ENCODE results near the gene CHADL. TPM values are rescaled to one million over a fixed set of nuclear protein-coding genes. Genes with fewer than 3 reads are reported as not detected.

The CHADL gene
- total RNA-seq, 2 experiments from 2014 or later, result 0.23 TPM; not detected in 1

DNA sequence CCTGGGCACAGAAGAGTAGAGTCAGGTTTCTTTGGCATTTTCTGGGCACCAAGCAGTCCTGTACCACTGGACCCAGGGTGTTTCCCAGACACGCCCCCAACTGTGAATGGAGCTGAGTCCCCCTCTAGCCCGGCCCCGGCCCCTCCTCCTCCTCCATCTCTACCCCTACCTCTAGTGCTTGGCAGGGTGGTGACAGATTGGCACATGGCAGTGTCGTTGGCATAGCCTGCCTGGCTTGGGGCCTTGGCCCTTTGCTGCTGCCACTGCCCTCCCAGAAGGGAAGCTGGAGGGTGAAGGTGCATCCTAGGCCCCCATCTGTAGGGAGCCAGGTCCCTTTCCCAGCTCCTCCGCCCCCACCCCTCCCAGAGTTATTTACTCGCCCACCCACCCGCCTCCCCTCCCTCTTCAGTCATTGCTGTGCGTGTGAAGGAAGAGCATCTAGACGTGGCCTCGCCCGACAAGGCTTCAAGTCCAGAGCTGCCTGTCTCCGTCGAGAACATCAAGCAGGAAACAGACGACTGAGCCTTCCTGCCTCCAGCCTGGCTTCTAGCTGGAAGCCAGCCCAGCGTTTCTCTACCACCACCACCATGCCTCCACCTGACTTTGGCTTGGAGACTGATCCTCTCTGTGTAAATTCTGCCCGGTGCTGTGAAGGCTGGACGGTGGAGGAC lies 10.9 kb downstream of the CHADL start:
- intact Hi-C loops (cut with micrococcal nuclease), result loop anchor here (10.0 kb wide), 1 partner anchor 305 kb away; no protein-coding TSS in a partner anchor
- H3K4me3 Mint-ChIP-seq, result no peak overlapping the region
- no peaks in the 10 kb centered on the region for H3K9me3 Mint-ChIP-seq
- ATAC-seq (no peak), DNase-seq (no peak)
- POLR2A ChIA-PET, result interaction anchor here (1.2 to 1.5 kb wide), 4 partner anchors 8 to 14 kb away, joined by 3 to 5 read pairs (median 4); no protein-coding TSS in a partner anchor
- no peak overlapping the region for H3K27ac Mint-ChIP-seq
- no peaks in the 10 kb centered on the region for H3K27me3 Mint-ChIP-seq
- TF ChIP-seq, protein P1, sequence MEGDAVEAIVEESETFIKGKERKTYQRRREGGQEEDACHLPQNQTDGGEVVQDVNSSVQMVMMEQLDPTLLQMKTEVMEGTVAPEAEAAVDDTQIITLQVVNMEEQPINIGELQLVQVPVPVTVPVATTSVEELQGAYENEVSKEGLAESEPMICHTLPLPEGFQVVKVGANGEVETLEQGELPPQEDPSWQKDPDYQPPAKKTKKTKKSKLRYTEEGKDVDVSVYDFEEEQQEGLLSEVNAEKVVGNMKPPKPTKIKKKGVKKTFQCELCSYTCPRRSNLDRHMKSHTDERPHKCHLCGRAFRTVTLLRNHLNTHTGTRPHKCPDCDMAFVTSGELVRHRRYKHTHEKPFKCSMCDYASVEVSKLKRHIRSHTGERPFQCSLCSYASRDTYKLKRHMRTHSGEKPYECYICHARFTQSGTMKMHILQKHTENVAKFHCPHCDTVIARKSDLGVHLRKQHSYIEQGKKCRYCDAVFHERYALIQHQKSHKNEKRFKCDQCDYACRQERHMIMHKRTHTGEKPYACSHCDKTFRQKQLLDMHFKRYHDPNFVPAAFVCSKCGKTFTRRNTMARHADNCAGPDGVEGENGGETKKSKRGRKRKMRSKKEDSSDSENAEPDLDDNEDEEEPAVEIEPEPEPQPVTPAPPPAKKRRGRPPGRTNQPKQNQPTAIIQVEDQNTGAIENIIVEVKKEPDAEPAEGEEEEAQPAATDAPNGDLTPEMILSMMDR (IDR thresholded peaks at IDR 0.05), result no peak
- peaks cover 21% of the 10 kb centered on the region for H3K36me3 Mint-ChIP-seq (ENCODE audit: low read depth)
- CTCF ChIA-PET, result no interaction called here
- H3K4me1 Mint-ChIP-seq (ENCODE audit: low read depth), result no peaks in the 10 kb centered on the region

DNA sequence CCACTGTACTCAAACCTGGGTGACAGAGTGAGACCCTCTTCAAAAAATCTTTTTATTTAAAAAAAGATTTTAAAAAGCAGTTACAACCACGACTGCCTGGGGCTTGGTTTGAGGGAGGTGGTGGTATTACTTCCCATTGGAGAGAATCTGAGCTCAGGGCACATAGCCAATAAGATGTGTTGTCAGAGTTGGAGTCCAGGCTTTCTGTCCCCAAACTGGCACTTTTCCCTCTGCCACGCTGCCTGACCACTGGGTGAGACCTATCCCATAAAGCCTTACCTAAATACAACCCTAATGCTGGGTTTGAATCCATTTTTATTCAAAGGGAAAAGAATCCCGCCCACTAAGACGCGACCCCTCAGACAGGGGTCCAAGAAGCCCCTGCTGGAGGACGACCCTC lies 11.5 kb downstream of the CHADL start:
- no peak for ATAC-seq
- H3K27ac Mint-ChIP-seq, result no peak overlapping the region
- H3K36me3 Mint-ChIP-seq (ENCODE audit: low read depth), result peaks cover 23% of the 10 kb centered on the region
- CTCF ChIA-PET, result interaction anchor here (1.0 to 1.7 kb wide), 2 partner anchors 8 to 17 kb away, joined by 3 to 4 read pairs; no protein-coding TSS in a partner anchor
- no peaks in the 10 kb centered on the region for H3K9me3 Mint-ChIP-seq
- H3K27me3 Mint-ChIP-seq, result no peaks in the 10 kb centered on the region
- POLR2A ChIA-PET, result interaction anchor here (1.2 to 1.5 kb wide), 2 partner anchors 9 to 12 kb away, joined by 3 to 4 read pairs; no protein-coding TSS in a partner anchor
- no peak overlapping the region for H3K4me3 Mint-ChIP-seq
- intact Hi-C loops (cut with micrococcal nuclease), result no loop called here
- DNase-seq, result no peak
- H3K4me1 Mint-ChIP-seq (ENCODE audit: low read depth), result no peaks in the 10 kb centered on the region
- TF ChIP-seq, protein P1 (IDR thresholded peaks at IDR 0.05), result no peak

DNA sequence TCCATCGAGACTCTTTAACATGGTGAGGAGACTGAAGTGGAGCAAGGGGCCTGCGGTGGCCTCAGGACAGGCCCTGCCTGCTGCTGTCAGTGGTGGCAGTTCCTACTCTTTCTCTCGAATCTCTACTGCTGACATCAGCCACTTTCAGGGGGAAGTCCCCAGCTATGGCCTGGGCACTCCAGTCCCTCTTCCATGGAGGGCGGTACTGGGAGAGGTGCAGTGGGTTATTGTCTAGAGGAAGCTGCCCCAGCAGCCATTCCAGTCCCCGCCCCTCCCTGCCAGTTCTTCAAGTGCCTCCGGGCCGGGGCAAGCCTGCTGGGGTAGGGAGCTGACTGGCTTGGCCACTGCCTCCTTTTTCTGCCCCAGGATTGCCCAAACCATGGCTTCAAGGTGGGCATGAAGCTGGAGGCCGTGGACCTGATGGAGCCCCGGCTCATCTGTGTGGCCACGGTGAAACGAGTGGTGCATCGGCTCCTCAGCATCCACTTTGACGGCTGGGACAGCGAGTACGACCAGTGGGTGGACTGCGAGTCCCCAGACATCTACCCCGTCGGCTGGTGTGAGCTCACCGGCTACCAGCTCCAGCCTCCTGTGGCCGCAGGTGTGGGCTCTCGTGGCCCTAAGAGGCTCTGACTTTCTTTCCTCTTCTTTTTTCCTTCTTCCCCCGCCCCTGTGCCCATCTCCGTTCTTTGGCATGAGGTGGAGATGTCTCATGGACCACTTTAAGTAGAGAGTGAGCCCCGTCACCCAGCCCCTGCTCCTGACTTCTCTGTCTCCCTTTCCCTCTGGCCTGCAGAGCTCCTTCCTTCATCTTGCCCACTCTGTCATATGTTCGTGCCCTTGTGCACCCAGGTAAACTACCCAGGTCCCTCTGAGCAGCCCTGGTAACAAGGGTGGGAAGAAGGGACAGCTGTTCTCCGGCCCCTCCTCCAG lies 13.7 kb downstream of the CHADL start:
- intact Hi-C loops (cut with micrococcal nuclease), result no loop called here
- H3K9me3 Mint-ChIP-seq, result no peaks in the 10 kb centered on the region
- ChIA-PET CTCF (interaction anchor here (4.0 kb wide), 1 partner anchor 11 kb away, joined by 15 read pairs; no protein-coding TSS in a partner anchor), POLR2A (interaction anchor here (0.6 to 1.2 kb wide), 2 partner anchors 10 to 13 kb away, joined by 3 to 4 read pairs; no protein-coding TSS in a partner anchor)
- no peak overlapping the region for H3K4me3 Mint-ChIP-seq
- H3K27ac Mint-ChIP-seq, result no peak overlapping the region
- no peaks in the 10 kb centered on the region for H3K4me1 Mint-ChIP-seq (ENCODE audit: low read depth)
- H3K36me3 Mint-ChIP-seq (ENCODE audit: low read depth), result peaks cover 28% of the 10 kb centered on the region
- TF ChIP-seq, protein P1 (IDR thresholded peaks at IDR 0.05), result no peak
- no peaks in the 10 kb centered on the region for H3K27me3 Mint-ChIP-seq
- no peak for DNase-seq
- no peak for ATAC-seq

DNA sequence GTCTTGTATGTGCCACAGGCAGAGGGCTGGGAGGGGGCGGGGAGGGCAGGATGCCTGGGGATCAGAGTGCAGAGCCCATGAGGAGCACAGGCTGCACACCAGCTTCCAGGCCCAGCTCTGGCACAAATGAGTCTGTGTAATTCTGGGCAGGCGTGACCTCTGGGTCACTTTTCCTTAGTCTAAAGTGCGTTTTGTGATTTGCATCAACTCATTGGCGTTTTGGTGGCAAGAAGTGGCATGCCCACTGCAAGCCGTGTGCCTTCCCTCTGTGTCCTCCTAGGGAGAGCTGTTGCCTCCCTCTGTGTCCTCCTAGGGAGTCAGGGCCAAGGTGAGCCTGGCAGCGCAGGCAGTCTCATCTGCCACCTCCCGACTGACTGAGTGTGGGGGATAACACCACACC lies 17.2 kb downstream of the CHADL start:
- no peaks in the 10 kb centered on the region for H3K9me3 Mint-ChIP-seq
- no peaks in the 10 kb centered on the region for H3K27me3 Mint-ChIP-seq
- peaks cover 35% of the 10 kb centered on the region for H3K36me3 Mint-ChIP-seq (ENCODE audit: low read depth)
- intact Hi-C loops (cut with micrococcal nuclease), result no loop called here
- POLR2A ChIA-PET, result interaction anchor here (1.1 to 2.3 kb wide), 3 partner anchors 8 to 15 kb away, joined by 3 to 8 read pairs (median 3); no protein-coding TSS in a partner anchor
- ATAC-seq (no peak), DNase-seq (no peak)
- H3K4me3 Mint-ChIP-seq, result no peak overlapping the region
- CTCF ChIA-PET, result interaction anchor here (1.0 kb wide), 1 partner anchor 15 kb away, joined by 4 read pairs; no protein-coding TSS in a partner anchor
- peaks cover 3% of the 10 kb centered on the region for H3K4me1 Mint-ChIP-seq (ENCODE audit: low read depth)
- H3K27ac Mint-ChIP-seq, result no peak overlapping the region
- TF ChIP-seq, protein P1 (IDR thresholded peaks at IDR 0.05), result no peak
